Endothelial cell (in vitro differentiated cells): ENCODE results near the gene TRPC4AP. TPM values are rescaled to one million over a fixed set of nuclear protein-coding genes. Genes with fewer than 3 reads are reported as not detected.

Experiments
- DNase-seq: peaks from one replicate; pipeline ENCODE4 v3.0.0; 2021; ENCODE audit warnings: low spot score
- H3K27ac Mint-ChIP-seq: one replicate; pipeline ENCODE4 v1.8.0; 2021; ENCODE audit warnings: mixed read lengths, inconsistent platforms; ENCODE audit not compliant: unreplicated experiment
- H3K27me3 Mint-ChIP-seq: one replicate; pipeline ENCODE4 v1.8.0; 2021; ENCODE audit warnings: mild to moderate bottlenecking, moderate library complexity, mixed read lengths, inconsistent platforms; ENCODE audit not compliant: unreplicated experiment
- H3K36me3 Mint-ChIP-seq: one replicate; pipeline ENCODE4 v1.8.0; 2021; ENCODE audit warnings: mild to moderate bottlenecking, low read depth, mixed read lengths, inconsistent platforms; ENCODE audit not compliant: unreplicated experiment
- H3K4me1 Mint-ChIP-seq: one replicate; pipeline ENCODE4 v1.8.0; 2021; ENCODE audit warnings: mild to moderate bottlenecking, mixed read lengths, inconsistent platforms; ENCODE audit not compliant: unreplicated experiment
- H3K4me3 Mint-ChIP-seq: one replicate; pipeline ENCODE4 v1.8.0; 2021; ENCODE audit warnings: mild to moderate bottlenecking, mixed read lengths, inconsistent platforms; ENCODE audit not compliant: unreplicated experiment
- H3K9me3 Mint-ChIP-seq: one replicate; pipeline ENCODE4 v1.8.0; 2021; ENCODE audit warnings: mixed read lengths, inconsistent platforms; ENCODE audit not compliant: unreplicated experiment
- total RNA-seq: library from RNA; stranded (reverse); fragmentation: NEBNext Ultra II Directional; extraction: Animal tissue kit (Norgen Biotek cat#: 25700); gene quantifications from one replicate; pipeline ENCODE4 v1.2.1, GENCODE V29; 2021; ENCODE audit not compliant: unreplicated experiment
- TF ChIP-seq, protein P1 (sequence below): fragments of 200-600 bp; sonication (generic); IDR thresholded peaks from one replicate; pipeline ENCODE4 v1.5.0; 2021; ENCODE audit warnings: antibody characterized with exemption; ENCODE audit not compliant: unreplicated experiment

TRPC4AP gene
- total RNA-seq, 1 donor from 2014 or later = 109 TPM

DNA sequence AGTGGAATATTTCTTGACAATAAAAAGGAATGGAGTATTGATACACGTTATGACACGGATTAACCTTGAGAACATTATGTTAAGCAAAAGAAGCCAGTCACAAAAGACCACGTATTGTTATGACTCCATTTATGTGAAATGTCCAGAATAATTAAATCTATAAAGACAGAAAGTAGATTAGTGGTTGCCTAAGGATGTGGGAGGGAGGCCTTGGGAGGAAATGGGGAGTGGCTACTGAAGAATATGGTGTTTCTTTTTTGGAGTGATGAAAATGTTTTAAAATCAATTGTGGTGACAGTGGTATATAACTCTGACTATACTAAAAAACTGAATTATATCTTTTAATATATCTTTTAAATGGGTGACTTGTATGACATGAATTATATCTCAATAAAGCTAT lies 30.1 kb downstream of the TRPC4AP start:
- Mint-ChIP-seq H3K27ac (no peak overlapping the region), H3K9me3 (no peaks in the 10 kb centered on the region), H3K36me3 (peaks cover 12% of the 10 kb centered on the region), H3K4me3 (no peak overlapping the region), H3K4me1 (peaks cover 17% of the 10 kb centered on the region), H3K27me3 (peaks cover 1% of the 10 kb centered on the region)
- TF ChIP-seq, protein P1, sequence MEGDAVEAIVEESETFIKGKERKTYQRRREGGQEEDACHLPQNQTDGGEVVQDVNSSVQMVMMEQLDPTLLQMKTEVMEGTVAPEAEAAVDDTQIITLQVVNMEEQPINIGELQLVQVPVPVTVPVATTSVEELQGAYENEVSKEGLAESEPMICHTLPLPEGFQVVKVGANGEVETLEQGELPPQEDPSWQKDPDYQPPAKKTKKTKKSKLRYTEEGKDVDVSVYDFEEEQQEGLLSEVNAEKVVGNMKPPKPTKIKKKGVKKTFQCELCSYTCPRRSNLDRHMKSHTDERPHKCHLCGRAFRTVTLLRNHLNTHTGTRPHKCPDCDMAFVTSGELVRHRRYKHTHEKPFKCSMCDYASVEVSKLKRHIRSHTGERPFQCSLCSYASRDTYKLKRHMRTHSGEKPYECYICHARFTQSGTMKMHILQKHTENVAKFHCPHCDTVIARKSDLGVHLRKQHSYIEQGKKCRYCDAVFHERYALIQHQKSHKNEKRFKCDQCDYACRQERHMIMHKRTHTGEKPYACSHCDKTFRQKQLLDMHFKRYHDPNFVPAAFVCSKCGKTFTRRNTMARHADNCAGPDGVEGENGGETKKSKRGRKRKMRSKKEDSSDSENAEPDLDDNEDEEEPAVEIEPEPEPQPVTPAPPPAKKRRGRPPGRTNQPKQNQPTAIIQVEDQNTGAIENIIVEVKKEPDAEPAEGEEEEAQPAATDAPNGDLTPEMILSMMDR = no peak
- DNase-seq = no peak

DNA sequence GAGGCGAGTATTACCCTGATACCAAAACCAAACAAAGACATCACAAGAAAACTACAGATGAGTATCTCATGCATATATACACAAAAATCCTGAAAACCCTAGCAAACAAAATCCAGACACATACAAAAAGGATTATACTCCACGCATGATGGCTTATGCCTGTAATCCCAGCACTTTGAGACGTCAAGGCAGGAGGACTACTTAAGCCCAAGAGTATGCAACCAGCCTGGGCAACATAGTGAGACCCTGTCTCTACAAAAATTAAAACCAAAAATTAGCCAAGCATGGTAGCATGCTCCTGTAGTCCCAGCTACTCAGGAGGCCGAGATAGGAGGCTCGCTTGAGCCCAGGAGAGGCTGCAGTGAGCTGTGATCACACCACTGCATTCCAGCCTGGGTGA lies 32.4 kb downstream of the TRPC4AP start:
- Mint-ChIP-seq H3K9me3 (no peaks in the 10 kb centered on the region), H3K27me3 (peaks cover 1% of the 10 kb centered on the region), H3K36me3 (peaks cover 8% of the 10 kb centered on the region), H3K4me1 (peaks cover 5% of the 10 kb centered on the region), H3K27ac (no peak overlapping the region), H3K4me3 (no peak overlapping the region)
- TF ChIP-seq, protein P1 = no peak
- DNase-seq = no peak

DNA sequence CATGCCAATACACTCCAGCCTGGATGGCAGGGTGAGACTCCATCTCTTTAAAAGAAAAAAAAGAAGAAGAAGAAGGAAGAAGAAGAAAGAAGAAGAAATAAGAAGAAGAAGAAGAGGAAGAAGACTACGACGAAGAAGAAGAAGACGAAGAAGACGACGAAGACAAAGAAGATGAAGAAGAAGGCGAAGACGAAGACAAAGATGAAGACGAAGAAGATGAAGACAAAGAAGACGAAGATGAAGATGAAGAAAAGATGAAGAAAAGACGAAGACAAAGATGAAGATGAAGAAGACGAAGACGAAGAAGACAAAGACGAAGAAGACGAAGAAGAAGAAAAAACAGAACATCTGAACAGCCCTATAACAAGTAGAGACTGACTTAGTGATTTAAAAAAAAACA lies 33.0 kb downstream of the TRPC4AP start:
- H3K4me1 Mint-ChIP-seq = no peaks in the 10 kb centered on the region
- H3K27ac Mint-ChIP-seq = no peak overlapping the region
- DNase-seq = no peak
- H3K9me3 Mint-ChIP-seq = no peaks in the 10 kb centered on the region
- H3K36me3 Mint-ChIP-seq = peaks cover 14% of the 10 kb centered on the region
- TF ChIP-seq, protein P1 = no peak
- H3K27me3 Mint-ChIP-seq = peaks cover 1% of the 10 kb centered on the region
- no peak overlapping the region for H3K4me3 Mint-ChIP-seq

DNA sequence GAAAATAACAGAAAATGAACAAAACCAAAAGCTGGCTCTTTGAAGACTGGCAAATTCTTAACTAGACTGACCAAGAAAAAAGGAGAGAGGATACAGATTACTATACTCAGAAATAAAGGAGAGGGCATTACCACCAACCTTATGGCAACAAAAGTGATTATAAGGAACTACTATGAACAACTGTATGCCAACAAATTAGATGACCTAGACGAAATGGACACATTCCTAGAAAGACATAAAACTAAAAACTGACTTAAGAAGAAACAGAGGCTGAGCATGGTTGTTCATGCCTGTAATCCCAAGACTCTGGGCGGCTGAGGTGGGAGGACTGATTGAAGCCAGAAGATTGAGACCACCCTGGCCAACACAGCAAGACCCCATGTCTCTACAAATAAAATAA lies 33.5 kb downstream of the TRPC4AP start:
- no peak overlapping the region for H3K27ac Mint-ChIP-seq

DNA sequence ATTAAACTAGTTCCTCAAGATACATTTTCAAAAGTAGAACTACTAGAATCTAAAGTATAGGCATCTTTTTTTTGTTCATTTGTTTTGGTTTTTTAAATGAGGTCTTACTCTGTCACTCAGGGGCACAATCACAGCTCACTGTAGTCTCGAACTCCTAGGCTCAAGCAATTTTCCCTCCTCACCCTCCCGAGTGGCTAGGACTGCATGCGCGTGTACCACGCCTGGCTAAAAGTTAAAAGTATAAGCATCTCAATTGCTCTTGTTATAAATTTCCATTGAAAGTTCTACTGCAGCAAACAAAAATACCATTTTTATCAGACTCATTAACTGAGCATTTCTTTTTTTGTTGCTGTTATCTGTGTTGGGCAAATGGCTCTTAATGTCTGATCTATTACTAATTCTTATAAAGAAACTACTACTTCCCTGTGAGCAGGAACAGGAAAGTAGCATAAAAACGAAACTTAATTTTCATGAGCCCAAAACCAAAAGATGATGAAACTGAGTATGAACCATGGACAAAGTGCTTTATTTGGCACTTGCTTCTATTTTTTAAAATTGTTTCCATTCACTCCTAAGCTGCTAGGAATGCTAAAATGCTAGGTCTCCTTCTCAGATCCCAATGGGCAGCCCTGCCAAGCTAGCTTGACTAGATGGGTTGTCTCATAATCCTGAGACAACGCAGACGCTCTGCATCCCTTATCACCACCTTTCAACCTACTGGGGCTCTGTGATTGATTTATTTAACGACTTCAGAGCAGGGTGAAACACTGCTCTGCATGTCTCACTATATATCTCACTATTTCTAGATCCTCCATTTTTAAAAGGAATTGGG lies 36.9 kb downstream of the TRPC4AP start:
- no peak overlapping the region for H3K27ac Mint-ChIP-seq
- DNase-seq = no peak
- H3K4me3 Mint-ChIP-seq = no peak overlapping the region
- TF ChIP-seq, protein P1 = no peak
- peaks cover 11% of the 10 kb centered on the region for H3K4me1 Mint-ChIP-seq
- peaks cover 19% of the 10 kb centered on the region for H3K36me3 Mint-ChIP-seq
- peaks cover 1% of the 10 kb centered on the region for H3K27me3 Mint-ChIP-seq
- no peaks in the 10 kb centered on the region for H3K9me3 Mint-ChIP-seq

More for the DNA sequence above, 33.5 kb downstream of the TRPC4AP start:
- H3K4me1 Mint-ChIP-seq = no peaks in the 10 kb centered on the region
- TF ChIP-seq, protein P1 = no peak
- H3K9me3 Mint-ChIP-seq = no peaks in the 10 kb centered on the region
- DNase-seq = no peak
- H3K27me3 Mint-ChIP-seq = peaks cover 1% of the 10 kb centered on the region
- no peak overlapping the region for H3K4me3 Mint-ChIP-seq
- peaks cover 15% of the 10 kb centered on the region for H3K36me3 Mint-ChIP-seq
